Stimulated activated memory B cell treated with anti-CD40 and anti-IgM and Interleukin-4, amounts not matched to agents 10 μg/mL and 1 μg/mL and 100 μg/mL, for 72 hours (primary cell): Measurements from ENCODE around the gene UNC13D.

ENCODE experiments used
- ATAC-seq: fragments of 150-1000 bp; cut with Tn5 transposase; 2 replicates; pipeline ENCODE4 v1.10.0; 2021
- H3K27ac Mint-ChIP-seq: one replicate; pipeline ENCODE4 v1.8.0; 2022; ENCODE audit warnings: mild to moderate bottlenecking, mixed read lengths
- H3K27me3 Mint-ChIP-seq: one replicate; pipeline ENCODE4 v1.8.0; 2022; ENCODE audit warnings: mixed read lengths
- H3K36me3 Mint-ChIP-seq: one replicate; pipeline ENCODE4 v1.8.0; 2022; ENCODE audit warnings: mixed read lengths
- H3K4me1 Mint-ChIP-seq: one replicate; pipeline ENCODE4 v1.8.0; 2022; ENCODE audit warnings: mixed read lengths
- H3K4me3 Mint-ChIP-seq: one replicate; pipeline ENCODE4 v1.8.0; 2022; ENCODE audit warnings: mild to moderate bottlenecking, moderate library complexity, mixed read lengths
- H3K9me3 Mint-ChIP-seq: one replicate; pipeline ENCODE4 v1.8.0; 2022; ENCODE audit warnings: mixed read lengths

Gene UNC13D

DNA sequence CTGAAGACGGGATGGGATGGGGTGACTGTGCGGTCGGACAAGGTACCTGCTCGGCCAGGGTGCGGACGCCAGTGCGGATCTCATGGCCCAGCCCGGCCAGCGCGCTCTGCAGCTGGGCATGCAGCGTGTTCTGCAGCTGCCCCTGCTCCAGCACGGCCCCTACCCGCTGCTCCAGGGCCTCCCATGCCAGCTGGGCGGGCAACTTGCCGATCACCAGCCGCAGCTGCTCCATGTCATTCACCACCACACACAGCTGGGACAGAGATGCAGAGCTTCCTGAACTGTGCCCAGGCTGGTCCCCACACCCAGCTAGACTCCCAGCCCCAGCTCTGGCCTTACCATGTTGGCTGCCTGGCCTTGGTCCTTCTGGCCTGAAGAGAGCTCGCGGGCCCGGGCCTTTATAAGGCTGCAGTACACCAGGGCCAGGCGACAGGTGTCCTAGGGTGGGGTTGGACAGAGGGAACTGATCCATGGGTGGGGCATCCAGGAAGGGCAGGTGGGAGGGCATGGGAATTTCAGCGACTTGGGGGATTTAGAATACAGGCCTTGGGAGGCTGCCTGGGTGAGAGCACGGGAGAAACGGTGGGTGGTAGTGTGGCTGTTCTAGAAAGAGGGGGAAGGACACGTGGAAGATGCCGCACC is 9.8 kb downstream of the UNC13D start:
- no peak overlapping the region for H3K4me3 Mint-ChIP-seq
- no peaks in the 10 kb centered on the region for H3K27me3 Mint-ChIP-seq
- peak overlapping the region; percentile 57 for H3K27ac Mint-ChIP-seq
- peaks cover 15% of the 10 kb centered on the region for H3K4me1 Mint-ChIP-seq
- H3K36me3 Mint-ChIP-seq: peaks cover 65% of the 10 kb centered on the region
- H3K9me3 Mint-ChIP-seq: no peaks in the 10 kb centered on the region
- no peak for ATAC-seq

DNA sequence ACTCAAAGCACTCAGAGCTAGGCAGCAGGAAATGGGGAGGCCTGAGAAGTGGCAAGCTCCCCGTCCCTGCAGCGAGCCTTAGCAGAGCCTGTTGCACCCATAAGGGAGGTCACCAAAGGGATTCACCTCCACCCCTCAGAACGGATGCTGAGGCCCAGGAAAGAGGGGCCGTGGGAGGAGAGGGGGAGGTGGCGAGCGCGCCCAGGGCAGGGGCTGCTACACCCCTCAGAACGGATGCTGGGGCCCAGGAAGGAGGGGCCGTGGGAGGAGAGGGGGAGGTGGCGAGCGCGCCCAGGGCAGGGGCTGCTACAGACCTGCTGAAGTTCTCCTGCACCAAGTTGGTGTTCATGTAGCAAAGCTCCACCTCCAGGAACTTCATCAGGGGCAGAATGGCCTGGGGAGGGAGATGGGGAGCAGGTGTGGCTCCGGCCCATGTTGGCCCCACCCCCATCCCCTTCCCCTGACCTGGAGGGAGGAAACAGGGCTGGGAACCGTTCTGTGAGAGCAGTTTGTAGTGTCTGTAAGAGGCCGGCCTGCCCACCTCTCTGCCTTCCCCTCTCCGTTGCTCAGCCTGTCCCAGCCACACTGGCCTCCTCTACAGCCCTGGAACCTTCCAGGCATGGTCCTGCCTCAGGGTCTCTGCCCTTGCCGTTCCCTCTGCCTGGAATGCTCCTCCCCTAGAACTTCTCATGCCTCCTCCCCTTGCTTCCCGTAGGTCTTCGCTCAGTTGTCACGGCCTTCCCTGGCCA is 11.4 kb downstream of the UNC13D start:
- ATAC-seq: no peak
- H3K36me3 Mint-ChIP-seq: peaks cover 55% of the 10 kb centered on the region

DNA sequence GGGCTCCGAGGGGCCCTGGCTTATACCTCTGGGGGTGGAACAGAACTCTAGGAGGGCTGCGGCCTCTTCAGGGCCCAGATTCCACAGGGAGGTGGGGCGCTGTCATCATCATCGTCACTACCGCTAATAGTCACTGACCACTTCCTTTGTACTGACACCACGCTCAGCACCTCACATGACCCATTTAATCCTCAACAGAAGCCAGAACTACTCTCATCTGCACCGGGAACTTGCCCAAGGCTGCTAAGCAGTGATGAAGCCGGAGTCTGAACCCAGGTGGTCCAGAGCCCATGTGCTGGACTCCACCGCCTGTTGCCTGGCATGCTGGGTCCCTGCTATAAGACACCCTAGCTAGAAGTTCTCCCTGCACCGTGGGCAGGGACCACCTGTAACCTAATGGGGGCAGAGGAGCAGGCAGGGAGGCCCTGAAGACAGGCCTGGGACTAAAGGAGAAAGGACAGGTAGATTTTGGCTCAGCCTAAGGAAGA is 12.0 kb downstream of the UNC13D start:
- Mint-ChIP-seq H3K4me3 (no peak overlapping the region), H3K4me1 (peaks cover 26% of the 10 kb centered on the region), H3K27ac (peak overlapping the region; percentile 57), H3K27me3 (no peaks in the 10 kb centered on the region), H3K36me3 (peaks cover 50% of the 10 kb centered on the region), H3K9me3 (no peaks in the 10 kb centered on the region)
- ATAC-seq: no peak

More for the DNA sequence above, 11.4 kb downstream of the UNC13D start:
- peak overlapping the region; percentile 57 for H3K27ac Mint-ChIP-seq
- no peaks in the 10 kb centered on the region for H3K9me3 Mint-ChIP-seq
- no peaks in the 10 kb centered on the region for H3K27me3 Mint-ChIP-seq
- no peak overlapping the region for H3K4me3 Mint-ChIP-seq
- peaks cover 20% of the 10 kb centered on the region for H3K4me1 Mint-ChIP-seq

DNA sequence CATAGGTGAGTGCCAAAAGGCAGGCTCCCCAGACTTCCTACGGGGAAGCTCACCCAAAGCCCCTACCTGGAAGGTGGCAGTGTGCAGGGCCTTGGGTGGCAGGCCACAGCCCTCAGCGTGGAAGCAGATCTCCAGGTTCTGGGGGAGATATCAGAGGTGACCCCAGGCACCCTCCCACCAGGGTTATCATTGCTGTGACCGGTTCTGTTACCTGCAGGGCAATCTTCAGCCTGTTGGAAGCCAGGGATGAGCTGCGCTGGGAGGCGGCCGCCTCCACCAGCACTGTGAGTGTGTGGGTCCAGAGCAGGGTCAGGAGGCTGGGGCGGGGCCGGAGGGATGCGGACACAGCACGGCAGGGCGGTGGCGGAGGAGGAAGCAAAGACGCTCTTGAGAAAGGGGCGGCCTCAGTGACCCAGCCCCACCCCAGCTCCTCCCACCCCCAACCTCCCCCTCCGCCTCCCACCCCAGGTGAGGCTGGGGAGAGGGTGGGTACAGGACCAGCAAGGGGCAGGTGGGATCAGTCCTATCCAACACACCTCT is 13.1 kb downstream of the UNC13D start:
- ATAC-seq: no peak
- Mint-ChIP-seq H3K27ac (no peak overlapping the region), H3K4me1 (peaks cover 33% of the 10 kb centered on the region), H3K27me3 (no peaks in the 10 kb centered on the region), H3K36me3 (peaks cover 48% of the 10 kb centered on the region), H3K4me3 (no peak overlapping the region), H3K9me3 (no peaks in the 10 kb centered on the region)

DNA sequence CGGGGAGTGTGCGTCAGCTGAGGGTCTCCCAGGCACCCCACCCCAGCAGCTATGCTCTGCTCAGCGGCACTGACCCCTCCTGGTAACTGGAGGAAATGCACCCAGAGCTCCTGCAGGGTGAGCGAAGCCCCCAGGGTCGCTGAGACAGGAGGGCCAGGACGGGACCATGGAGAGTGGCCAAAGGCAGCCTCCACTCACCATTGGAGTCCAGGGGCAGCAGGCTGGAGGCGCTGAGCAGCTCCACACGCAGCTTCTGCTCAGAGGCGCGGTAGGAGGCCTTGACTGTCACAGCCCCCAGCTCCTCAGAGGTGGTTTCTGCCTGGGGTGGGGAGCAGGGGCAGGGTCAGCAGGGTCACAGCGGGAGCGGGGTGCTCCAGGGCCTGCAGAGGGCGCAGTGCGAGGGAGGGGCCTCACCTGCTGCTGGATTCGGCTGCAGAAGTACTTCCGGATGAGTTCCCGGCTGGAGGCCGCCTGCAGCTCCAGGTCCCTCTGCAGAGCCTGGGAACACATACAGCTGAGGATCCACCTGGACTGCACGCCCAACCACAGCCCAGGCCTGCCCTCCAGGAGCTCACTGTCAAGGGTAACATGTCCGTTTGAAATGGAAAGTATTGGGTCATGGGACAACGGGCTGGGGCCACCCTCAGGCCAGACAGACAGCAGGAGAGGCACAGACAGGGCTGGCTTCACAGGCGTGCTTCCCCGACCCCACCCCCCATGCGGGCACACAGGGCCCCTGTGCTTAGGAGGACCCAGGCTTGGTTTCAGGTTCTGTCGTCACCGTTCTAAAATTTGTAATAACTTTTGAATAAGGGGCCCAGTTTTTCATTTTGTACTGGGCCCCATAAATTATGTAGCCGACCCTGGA is 13.8 kb downstream of the UNC13D start:
- no peak overlapping the region for H3K27ac Mint-ChIP-seq
- peaks cover 50% of the 10 kb centered on the region for H3K36me3 Mint-ChIP-seq
- H3K27me3 Mint-ChIP-seq: no peaks in the 10 kb centered on the region
- ATAC-seq: no peak
- no peaks in the 10 kb centered on the region for H3K9me3 Mint-ChIP-seq
- H3K4me3 Mint-ChIP-seq: no peak overlapping the region
- H3K4me1 Mint-ChIP-seq: peaks cover 33% of the 10 kb centered on the region

DNA sequence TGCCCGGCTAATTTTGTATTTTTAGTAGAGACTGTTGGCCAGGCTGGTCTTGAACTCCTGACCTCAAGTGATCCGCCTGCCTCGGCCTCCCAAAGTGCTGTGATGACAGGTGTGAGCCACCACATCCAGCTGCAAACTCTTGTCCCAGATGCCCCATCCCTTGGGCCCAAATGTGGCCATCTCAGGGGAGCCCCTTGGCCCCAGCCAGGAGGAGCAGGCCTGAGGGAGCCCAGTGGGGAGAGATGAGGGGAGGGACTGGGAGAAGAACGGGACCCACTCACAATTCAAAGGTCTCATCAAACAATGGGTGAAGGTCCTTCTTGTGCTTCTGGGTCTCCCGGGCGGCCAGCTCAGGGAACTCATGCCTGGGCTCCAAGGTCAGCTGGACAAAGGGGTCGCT is 14.5 kb downstream of the UNC13D start:
- no peak overlapping the region for H3K4me3 Mint-ChIP-seq
- ATAC-seq: no peak
- H3K4me1 Mint-ChIP-seq: peaks cover 33% of the 10 kb centered on the region
- no peak overlapping the region for H3K27ac Mint-ChIP-seq
- H3K27me3 Mint-ChIP-seq: no peaks in the 10 kb centered on the region
- H3K36me3 Mint-ChIP-seq: peaks cover 51% of the 10 kb centered on the region
- H3K9me3 Mint-ChIP-seq: no peaks in the 10 kb centered on the region

DNA sequence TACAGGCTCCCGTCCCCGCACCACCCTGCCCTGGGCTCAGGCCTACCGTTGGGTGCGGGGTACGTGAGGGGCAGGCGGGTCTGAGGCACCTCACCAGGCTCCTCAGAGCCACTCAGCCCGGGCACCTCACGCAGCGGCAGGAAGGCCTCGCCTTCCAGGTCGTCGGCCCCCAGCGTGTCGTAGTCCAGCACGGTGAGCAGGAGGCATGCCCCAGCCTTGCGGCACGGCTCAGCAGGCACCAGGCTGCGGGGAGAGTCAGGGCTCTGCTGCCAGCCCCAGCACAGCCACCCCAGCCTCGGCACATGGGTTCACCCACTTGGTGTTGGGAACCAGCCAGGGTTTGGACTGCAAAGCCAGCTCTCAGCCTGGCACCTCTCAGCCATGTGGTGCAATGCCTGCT is 15.5 kb downstream of the UNC13D start:
- peaks cover 41% of the 10 kb centered on the region for H3K36me3 Mint-ChIP-seq
- no peaks in the 10 kb centered on the region for H3K27me3 Mint-ChIP-seq
- H3K4me1 Mint-ChIP-seq: peaks cover 33% of the 10 kb centered on the region
- H3K4me3 Mint-ChIP-seq: no peak overlapping the region
- H3K27ac Mint-ChIP-seq: no peak overlapping the region
- no peaks in the 10 kb centered on the region for H3K9me3 Mint-ChIP-seq
- no peak for ATAC-seq

DNA sequence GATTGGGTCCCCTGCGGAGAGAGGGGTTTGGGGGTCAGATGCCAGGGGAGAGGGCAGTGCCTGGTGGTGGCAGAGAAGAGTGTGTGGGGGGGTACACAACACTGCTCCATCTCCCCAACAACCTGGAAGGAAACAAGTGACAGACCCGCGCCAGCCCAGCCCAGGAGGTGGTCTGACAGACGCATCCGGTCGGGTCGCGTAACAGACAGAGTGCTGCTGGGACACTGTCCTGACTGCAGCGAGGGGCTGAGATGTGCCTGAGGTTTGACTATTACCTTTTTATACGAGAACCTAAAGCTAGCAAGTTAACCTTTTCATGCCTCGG is 16.2 kb downstream of the UNC13D start:
- Mint-ChIP-seq H3K4me1 (peaks cover 27% of the 10 kb centered on the region), H3K36me3 (peaks cover 34% of the 10 kb centered on the region), H3K27me3 (no peaks in the 10 kb centered on the region), H3K9me3 (no peaks in the 10 kb centered on the region), H3K27ac (peak overlapping the region; percentile 80), H3K4me3 (peak overlapping the region; percentile 55)
- no peak for ATAC-seq

DNA sequence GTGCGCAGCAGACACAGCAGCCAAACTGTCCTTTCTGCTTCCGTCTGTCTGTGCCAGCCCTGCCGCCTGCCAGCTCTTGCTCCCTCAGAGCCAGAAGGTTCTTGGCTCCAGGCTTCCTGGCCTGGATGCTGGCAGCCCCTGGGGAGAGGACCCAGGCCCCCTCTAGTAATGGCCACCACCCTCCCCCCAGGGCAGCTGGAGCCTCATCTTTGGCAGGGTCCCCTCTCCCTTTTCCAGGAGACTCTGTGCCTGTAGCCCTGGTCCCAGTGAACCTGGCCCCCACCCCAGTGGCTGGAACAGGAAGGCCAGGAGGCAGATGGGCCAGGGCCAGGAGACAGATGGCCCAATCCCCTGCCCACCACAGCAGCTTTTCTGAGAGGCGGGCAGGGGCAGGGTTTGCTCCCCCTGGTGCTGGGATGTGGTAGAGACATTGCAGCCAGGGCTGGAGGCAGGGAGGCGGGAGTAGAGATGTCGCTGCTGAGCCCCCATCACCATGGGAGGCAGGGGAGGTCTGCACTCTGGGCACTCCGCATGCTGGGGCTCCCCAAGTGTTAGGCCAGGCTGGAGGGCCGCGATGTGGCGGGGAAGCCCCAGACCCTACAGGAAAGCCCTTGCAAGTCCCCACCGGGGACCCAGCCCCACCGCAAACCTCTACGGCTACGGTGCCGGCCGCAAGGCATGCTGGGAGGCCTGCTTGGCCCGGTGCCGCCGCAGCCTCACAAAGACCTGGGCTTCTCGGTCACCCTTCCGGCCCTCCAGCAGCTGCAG is 16.7 kb downstream of the UNC13D start:
- peak; percentile 77 for ATAC-seq
- H3K36me3 Mint-ChIP-seq: peaks cover 32% of the 10 kb centered on the region
- H3K4me1 Mint-ChIP-seq: peaks cover 25% of the 10 kb centered on the region
- H3K27me3 Mint-ChIP-seq: no peaks in the 10 kb centered on the region
- peak overlapping the region; percentile 55 for H3K4me3 Mint-ChIP-seq
- no peaks in the 10 kb centered on the region for H3K9me3 Mint-ChIP-seq
- H3K27ac Mint-ChIP-seq: peak overlapping the region; percentile 80

DNA sequence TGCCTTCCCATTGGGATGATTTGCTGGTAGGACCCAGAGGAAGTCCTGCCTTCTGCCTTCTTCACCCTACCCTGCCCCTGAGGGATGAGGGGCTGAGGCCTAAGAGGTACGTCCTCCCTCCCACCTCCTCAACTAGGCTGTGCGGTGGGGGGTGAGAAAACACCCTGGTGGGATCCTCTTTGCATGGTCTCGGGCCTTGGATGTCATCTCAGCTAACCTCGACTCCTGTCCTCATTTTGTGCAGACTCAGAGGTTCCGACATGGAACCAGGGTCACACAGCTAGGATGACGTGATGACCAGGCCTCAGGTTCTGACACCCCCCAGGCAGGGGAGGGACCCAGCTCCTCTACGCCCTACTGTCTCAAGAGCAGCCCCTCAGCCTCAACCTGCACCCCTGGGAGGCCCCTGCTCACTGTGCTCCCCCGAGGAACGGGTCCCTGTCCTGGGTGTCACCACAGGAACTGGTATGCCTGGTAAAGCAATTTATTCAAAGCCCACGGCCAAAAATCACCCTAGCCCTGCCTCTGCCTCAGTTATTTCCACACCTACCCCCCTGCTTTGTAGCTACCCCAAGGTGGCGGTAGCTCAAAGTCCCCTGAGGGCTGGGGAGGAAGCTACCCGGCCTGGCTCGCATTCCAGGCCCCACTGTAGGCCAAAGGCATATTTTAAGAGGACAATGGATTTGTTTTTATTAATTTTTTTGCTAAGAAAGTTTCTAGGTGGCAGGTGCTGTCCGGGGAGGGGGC is 17.5 kb downstream of the UNC13D start:
- peak overlapping the region; percentile 80 for H3K27ac Mint-ChIP-seq
- H3K4me3 Mint-ChIP-seq: no peak overlapping the region
- H3K36me3 Mint-ChIP-seq: peaks cover 26% of the 10 kb centered on the region
- no peaks in the 10 kb centered on the region for H3K9me3 Mint-ChIP-seq
- peaks cover 27% of the 10 kb centered on the region for H3K4me1 Mint-ChIP-seq
- H3K27me3 Mint-ChIP-seq: no peaks in the 10 kb centered on the region
- ATAC-seq: no peak

DNA sequence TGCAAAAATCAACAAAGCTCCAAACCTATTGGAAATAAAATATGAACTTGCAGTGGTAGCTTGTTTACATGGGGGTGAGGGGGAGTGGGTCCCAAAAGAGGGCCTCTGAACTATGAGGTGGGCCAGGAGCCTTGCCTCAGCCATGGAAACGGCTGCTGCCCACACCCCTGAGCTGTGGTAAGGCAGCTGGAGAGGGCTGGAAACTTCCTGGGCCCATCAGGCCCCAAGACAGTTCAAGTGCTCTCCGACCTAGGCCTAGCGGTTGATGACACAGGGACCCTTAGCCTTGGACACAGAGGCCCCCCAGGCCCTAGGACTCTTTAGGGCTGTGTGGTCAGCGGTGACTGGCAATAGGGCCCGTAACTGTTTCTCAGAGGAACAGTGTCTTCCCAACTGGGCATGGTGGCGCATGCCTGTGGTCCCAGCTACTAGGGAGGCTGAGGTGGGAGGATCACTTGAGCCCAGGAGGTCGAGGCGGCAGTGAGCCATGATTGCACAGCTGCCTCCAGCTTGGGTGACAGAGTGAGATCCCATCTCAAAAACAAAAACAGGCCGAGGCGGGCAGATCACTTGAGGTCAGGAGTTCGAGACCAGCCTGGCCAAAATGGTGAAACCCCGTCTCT is 18.3 kb downstream of the UNC13D start:
- Mint-ChIP-seq H3K9me3 (no peaks in the 10 kb centered on the region), H3K27ac (no peak overlapping the region), H3K4me3 (no peak overlapping the region), H3K36me3 (peaks cover 31% of the 10 kb centered on the region), H3K4me1 (peaks cover 35% of the 10 kb centered on the region), H3K27me3 (no peaks in the 10 kb centered on the region)
- no peak for ATAC-seq

DNA sequence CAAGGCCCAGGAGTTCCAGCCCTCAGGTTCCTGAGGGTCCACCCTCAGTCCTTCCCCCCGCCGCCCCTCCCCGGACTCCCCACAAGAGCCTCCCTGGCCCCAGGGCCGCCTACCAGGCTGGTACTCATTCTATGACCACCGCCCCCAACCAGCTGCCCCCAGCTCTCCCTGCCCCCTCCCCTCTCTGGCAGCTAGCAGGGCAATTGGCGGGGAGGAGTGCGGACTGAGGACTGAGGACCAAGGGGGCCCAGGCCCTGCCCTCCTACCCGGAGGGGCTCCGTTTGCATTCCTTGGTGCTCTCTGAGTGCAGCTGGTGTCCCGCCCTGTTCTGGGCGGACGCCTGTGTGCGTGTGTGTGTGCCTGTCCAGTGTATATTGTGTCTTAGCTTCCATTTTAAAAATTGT is 19.1 kb downstream of the UNC13D start:
- Mint-ChIP-seq H3K27ac (no peak overlapping the region), H3K36me3 (peaks cover 31% of the 10 kb centered on the region), H3K4me1 (peaks cover 37% of the 10 kb centered on the region), H3K27me3 (no peaks in the 10 kb centered on the region), H3K4me3 (no peak overlapping the region), H3K9me3 (no peaks in the 10 kb centered on the region)
- ATAC-seq: no peak

DNA sequence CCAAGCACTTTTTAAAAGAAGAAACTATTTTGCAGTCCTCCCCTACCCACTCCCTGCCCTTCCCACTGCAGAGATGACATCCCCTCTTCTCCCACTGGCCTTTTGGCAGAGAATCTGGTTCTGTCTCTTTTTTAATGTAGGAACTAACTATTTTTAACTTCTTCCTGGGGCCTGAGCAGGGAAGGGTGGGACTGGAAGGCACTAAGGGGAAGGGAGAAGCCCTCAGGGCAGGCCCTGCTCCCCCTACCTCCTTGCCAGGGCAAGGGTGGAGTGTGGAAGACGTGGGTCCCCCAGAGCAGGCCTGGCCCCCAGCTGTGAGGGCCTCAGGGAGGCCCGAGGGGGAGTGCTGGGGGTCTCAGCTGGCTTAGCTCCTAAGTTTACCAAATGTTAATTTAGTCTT is 19.5 kb downstream of the UNC13D start:
- peaks cover 37% of the 10 kb centered on the region for H3K4me1 Mint-ChIP-seq
- H3K27ac Mint-ChIP-seq: no peak overlapping the region
- no peak for ATAC-seq

More for the DNA sequence above, 19.5 kb downstream of the UNC13D start:
- Mint-ChIP-seq H3K36me3 (peaks cover 31% of the 10 kb centered on the region), H3K27me3 (no peaks in the 10 kb centered on the region), H3K4me3 (no peak overlapping the region), H3K9me3 (no peaks in the 10 kb centered on the region)
